PC-9 (cell line): ENCODE measurements around the gene KRT32. TPM values are rescaled to one million over a fixed set of nuclear protein-coding genes. Genes with fewer than 3 reads are reported as not detected.

ENCODE experiments used
- BruUV-seq: library from RNA; stranded (reverse); fragments of 400-500 nt; replicated peaks from 2 replicates; lab custom pipeline; 2021; lab: Mats Ljungman, UMichigan
- CTCF ChIA-PET: fragments of 300-600 bp; sonication (Branson Sonifier 250); formaldehyde crosslinking; loops from one replicate; lab custom pipeline; 2022; ENCODE audit warnings: antibody characterized with exemption; lab: Charles Lee
- POLR2A ChIA-PET: fragments of 300-600 bp; sonication (Branson Sonifier 250); formaldehyde crosslinking; loops from one replicate; lab custom pipeline; 2022; ENCODE audit warnings: antibody characterized with exemption; ENCODE audit not compliant: unreplicated experiment; lab: Charles Lee
- DNase-seq, 2 experiments: peaks; one replicate each; pipeline versions ENCODE4 v3.0.0 to v3.0.0-alpha.2; 2015 to 2022; ENCODE audit warnings: mixed read lengths in 1 of 2
- H2AFZ ChIP-seq: fragments of 200-600 bp; sonication (generic); 2 replicates; pipeline ENCODE4 v1.8.1; 2017; ENCODE audit warnings: antibody characterized with exemption
- H3F3A ChIP-seq: fragments of 200-600 bp; sonication (generic); 2 replicates; pipeline ENCODE4 v1.8.1; 2017; ENCODE audit warnings: antibody characterized with exemption, mild to moderate bottlenecking, low read depth; ENCODE audit not compliant: insufficient read depth
- H3K27ac ChIP-seq: fragments of 200-600 bp; sonication (generic); 2 replicates; pipeline ENCODE4 v1.6.1; 2016; ENCODE audit warnings: mixed run types
- H3K27me3 ChIP-seq: fragments of 200-600 bp; sonication (generic); 2 replicates; pipeline ENCODE4 v1.6.1; 2016; ENCODE audit warnings: low read depth, mixed run types; ENCODE audit not compliant: insufficient read depth
- H3K36me3 ChIP-seq: fragments of 200-600 bp; sonication (generic); 2 replicates; pipeline ENCODE4 v1.6.1; 2016; ENCODE audit warnings: low read depth, mixed run types
- H3K4me1 ChIP-seq: fragments of 200-600 bp; sonication (generic); replicated peaks from 2 replicates; pipeline ENCODE4 v1.6.1; 2016; ENCODE audit warnings: mixed run types; ENCODE audit not compliant: insufficient read depth
- H3K4me2 ChIP-seq: fragments of 200-600 bp; sonication (generic); 2 replicates; pipeline ENCODE4 v1.6.1; 2017; ENCODE audit warnings: mixed run types
- H3K4me3 ChIP-seq: fragments of 200-600 bp; sonication (generic); 2 replicates; pipeline ENCODE4 v1.6.1; 2016; ENCODE audit warnings: mixed run types
- H3K79me2 ChIP-seq: fragments of 200-600 bp; sonication (generic); 2 replicates; pipeline ENCODE4 v1.6.1; 2017; ENCODE audit warnings: low read depth, mixed run types
- H3K9me2 ChIP-seq: fragments of 200-600 bp; sonication (generic); 2 replicates; pipeline ENCODE4 v1.8.1; 2017; ENCODE audit warnings: mild to moderate bottlenecking; ENCODE audit not compliant: insufficient read depth
- H3K9me3 ChIP-seq: fragments of 200-600 bp; sonication (generic); 2 replicates; pipeline ENCODE4 v1.8.1; 2016; ENCODE audit warnings: low read depth; ENCODE audit not compliant: insufficient read depth
- H4K20me1 ChIP-seq: fragments of 200-600 bp; sonication (generic); 2 replicates; pipeline ENCODE4 v1.8.1; 2017; ENCODE audit not compliant: insufficient read depth
- EZH2 ChIP-seq: fragments of 200-600 bp; sonication (generic); IDR thresholded peaks from 2 replicates; pipeline ENCODE4 v1.8.0; 2017; ENCODE audit warnings: antibody characterized with exemption, low read depth
- intact Hi-C: fragments of 100-400 bp; cut with micrococcal nuclease; formaldehyde crosslinking; loops from one replicate; pipeline ENCODE4 v1.10.0; 2022; ENCODE audit not compliant: unreplicated experiment
- total RNA-seq: library from RNA; stranded (reverse); gene quantifications from 2 replicates; pipeline ENCODE4 v1.2.3, GENCODE V29; 2021
- TF ChIP-seq, protein P1 (sequence below): fragments of 200-600 bp; sonication (generic); conservative IDR thresholded peaks from 2 replicates; pipeline ENCODE4 v1.6.1; 2017; ENCODE audit warnings: mixed run types, antibody characterized with exemption, mild to moderate bottlenecking, moderate library complexity

Gene KRT32
- total RNA-seq, 1 experiment from 2014 or later, result not detected

DNA sequence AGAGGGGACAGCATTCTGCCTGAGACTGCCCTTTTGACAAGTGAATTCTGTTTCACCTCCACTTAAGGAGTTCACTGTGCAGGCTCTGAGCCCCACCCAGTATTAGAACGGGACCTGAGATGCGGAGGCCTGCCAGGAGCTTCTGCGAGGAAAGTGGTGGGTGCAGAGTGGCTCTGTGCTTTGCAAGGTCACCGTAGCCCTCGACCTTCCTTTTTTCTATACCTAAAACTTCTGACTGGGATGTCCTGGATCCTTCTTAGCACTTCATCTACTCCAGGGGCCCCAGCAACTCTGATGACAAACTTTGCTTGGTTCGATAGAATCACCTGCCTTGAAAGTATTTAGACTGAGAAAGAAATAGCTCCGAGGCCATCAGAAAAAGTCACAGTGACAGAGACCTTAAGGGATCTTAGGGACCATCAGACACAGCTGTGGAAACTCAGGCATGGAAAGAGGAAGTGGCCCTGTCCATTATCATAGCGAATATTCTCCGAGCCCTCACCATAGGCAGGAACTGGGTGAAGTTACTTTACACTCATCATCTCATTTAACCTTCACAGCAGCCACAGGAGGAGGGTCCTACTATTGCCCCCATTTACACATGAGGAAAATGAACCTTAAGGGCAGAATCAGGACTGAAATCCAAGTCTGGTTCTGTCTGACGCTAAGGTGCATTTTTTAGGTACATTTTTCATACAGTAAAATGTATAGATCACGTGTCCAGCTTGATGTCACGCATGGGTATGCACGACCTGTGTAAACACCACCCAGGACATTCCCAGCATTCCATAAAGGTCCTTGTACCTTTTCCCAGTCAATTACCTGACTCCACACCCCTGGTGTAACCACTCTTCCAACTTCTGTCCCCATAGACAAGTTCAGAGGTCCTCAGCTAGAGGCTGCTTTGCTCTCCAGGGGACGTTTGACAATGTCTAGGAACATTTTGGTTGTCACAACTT lies 38.9 kb upstream of the KRT32 start:
- H3K79me2 ChIP-seq, result peaks cover 39% of the 10 kb centered on the region
- H3K27ac ChIP-seq, result peak overlapping the region; percentile 94
- ChIA-PET CTCF (interaction anchor here (1.4 to 1.6 kb wide), 2 partner anchors 16 to 43 kb away, joined by 3 to 18 read pairs; no protein-coding TSS in a partner anchor), POLR2A (interaction anchor here (0.6 to 4.3 kb wide), 18 partner anchors 15 to 993 kb away, joined by 3 to 75 read pairs (median 6); partner anchors contain the start of genes KRT15 and KRT19)
- DNase-seq, result peak in 1 of 2 experiments; percentile 59
- no peaks in the 10 kb centered on the region for H3K36me3 ChIP-seq
- H3K27me3 ChIP-seq, result no peaks in the 10 kb centered on the region
- H3F3A ChIP-seq, result peaks cover 48% of the 10 kb centered on the region
- peak overlapping the region; percentile 73 for H3K4me2 ChIP-seq
- no peaks in the 10 kb centered on the region for H4K20me1 ChIP-seq
- no peak overlapping the region for H2AFZ ChIP-seq
- H3K4me1 ChIP-seq, result peaks cover 84% of the 10 kb centered on the region
- peak overlapping the region; percentile 58; the same call in 1 of the 2 replicates for H3K4me3 ChIP-seq
- no peaks in the 10 kb centered on the region for H3K9me3 ChIP-seq
- TSS peak; percentile 84 for BruUV-seq
- TF ChIP-seq EZH2, result no peak
- intact Hi-C loops, result loop anchor here (1.0 to 2.0 kb wide), 2 partner anchors 42 to 149 kb away; no protein-coding TSS in a partner anchor
- no peaks in the 10 kb centered on the region for H3K9me2 ChIP-seq

- Histone ChIP-seq H3K36me3 (no peaks in the 10 kb centered on the region), H3K27ac (peak within 1 kb of the TSS; percentile 94), H3F3A (peaks cover 57% of the 10 kb centered on the region), H3K9me3 (no peaks in the 10 kb centered on the region), H3K9me2 (no peaks in the 10 kb centered on the region), H3K4me3 (peak within 1 kb of the TSS; percentile 58), H3K27me3 (no peaks in the 10 kb centered on the region), H4K20me1 (no peaks in the 10 kb centered on the region), H3K4me1 (peaks cover 84% of the 10 kb centered on the region), H2AFZ (no peak within 1 kb of the TSS), H3K79me2 (peaks cover 39% of the 10 kb centered on the region), H3K4me2 (peak within 1 kb of the TSS; percentile 73)
- BruUV-seq, result TSS peak; percentile 82
- intact Hi-C loops, result loop anchor here (1.0 to 2.0 kb wide), 2 partner anchors 43 to 150 kb away; no protein-coding TSS in a partner anchor
- CTCF ChIA-PET, result interaction anchor here (1.4 to 1.6 kb wide), 2 partner anchors 17 to 44 kb away, joined by 3 to 18 read pairs; no protein-coding TSS in a partner anchor
- TF ChIP-seq EZH2, result no peak
- TF ChIP-seq, protein P1, sequence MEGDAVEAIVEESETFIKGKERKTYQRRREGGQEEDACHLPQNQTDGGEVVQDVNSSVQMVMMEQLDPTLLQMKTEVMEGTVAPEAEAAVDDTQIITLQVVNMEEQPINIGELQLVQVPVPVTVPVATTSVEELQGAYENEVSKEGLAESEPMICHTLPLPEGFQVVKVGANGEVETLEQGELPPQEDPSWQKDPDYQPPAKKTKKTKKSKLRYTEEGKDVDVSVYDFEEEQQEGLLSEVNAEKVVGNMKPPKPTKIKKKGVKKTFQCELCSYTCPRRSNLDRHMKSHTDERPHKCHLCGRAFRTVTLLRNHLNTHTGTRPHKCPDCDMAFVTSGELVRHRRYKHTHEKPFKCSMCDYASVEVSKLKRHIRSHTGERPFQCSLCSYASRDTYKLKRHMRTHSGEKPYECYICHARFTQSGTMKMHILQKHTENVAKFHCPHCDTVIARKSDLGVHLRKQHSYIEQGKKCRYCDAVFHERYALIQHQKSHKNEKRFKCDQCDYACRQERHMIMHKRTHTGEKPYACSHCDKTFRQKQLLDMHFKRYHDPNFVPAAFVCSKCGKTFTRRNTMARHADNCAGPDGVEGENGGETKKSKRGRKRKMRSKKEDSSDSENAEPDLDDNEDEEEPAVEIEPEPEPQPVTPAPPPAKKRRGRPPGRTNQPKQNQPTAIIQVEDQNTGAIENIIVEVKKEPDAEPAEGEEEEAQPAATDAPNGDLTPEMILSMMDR, result no peak
- POLR2A ChIA-PET, result interaction anchor here (0.5 to 4.3 kb wide), 15 partner anchors 16 to 598 kb away, joined by 3 to 75 read pairs (median 7); partner anchors contain the start of genes KRT15 and KRT19
- DNase-seq, result peak; percentile 86 to 95
These were observed 38.0 kb upstream of the KRT32 start, which contains the start of gene KRT13 for GRCh38 chr17:41505007-41505808. Gene KRT13 (minus strand): TSS chr17:41505612. CDS start chr17:41505550, 62 bp downstream.

DNA sequence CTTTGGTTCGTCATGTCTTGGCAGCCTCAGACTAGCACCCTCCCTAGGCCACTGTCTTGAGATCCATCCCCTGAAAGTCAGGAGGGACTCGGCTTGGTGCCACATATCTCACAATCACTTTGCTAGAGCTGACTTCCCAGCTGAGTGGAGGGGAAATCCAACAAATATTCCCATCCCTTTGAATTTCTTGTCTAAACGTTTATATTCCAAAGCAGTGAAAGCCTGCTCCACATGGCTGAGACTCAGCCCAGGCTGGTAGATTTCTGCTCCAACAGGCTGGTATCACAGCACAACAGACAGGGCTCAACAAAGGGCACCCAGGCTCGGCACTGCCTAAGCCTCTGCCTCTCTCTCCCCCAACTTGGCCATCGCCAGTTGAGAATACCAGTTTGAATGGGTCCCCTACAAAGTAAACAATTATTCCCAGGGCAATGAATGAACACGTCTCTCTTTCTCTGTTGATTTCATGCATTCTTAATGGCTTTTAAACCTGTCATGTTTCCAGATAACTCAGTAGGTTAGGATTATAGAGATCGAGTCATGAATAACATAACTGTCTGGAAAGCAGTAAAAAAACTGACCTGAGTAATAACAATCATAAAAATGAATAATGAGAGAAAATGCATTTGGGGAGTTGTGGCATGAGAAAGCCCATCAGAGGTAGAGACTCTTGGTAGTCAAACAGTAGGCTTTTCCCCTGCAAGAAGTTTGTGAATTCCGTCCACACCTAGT lies 37.2 kb upstream of the KRT32 start:
- CTCF ChIA-PET, result interaction anchor here (0.8 to 1.3 kb wide), 2 partner anchors 34 to 182 kb away, joined by 3 read pairs; no protein-coding TSS in a partner anchor
- Histone ChIP-seq H2AFZ (no peak overlapping the region), H3K4me2 (peak overlapping the region; percentile 73), H3K36me3 (no peaks in the 10 kb centered on the region), H3K4me3 (peak overlapping the region; percentile 58), H3K9me2 (no peaks in the 10 kb centered on the region), H4K20me1 (no peaks in the 10 kb centered on the region), H3K79me2 (peaks cover 39% of the 10 kb centered on the region), H3K9me3 (no peaks in the 10 kb centered on the region), H3K4me1 (peaks cover 84% of the 10 kb centered on the region), H3F3A (peaks cover 64% of the 10 kb centered on the region), H3K27me3 (no peaks in the 10 kb centered on the region), H3K27ac (peak overlapping the region; percentile 94)
- no TSS peak for BruUV-seq
- TF ChIP-seq EZH2, result no peak
- TF ChIP-seq, protein P1, result no peak
- DNase-seq, result no peak
- intact Hi-C loops, result loop anchor here (2.0 kb wide), 1 partner anchor 150 kb away; no protein-coding TSS in a partner anchor
- POLR2A ChIA-PET, result interaction anchor here (0.7 to 4.3 kb wide), 4 partner anchors 17 to 484 kb away, joined by 3 to 75 read pairs (median 14); partner anchors contain the start of genes KRT15 and KRT19
